ENCODE results near the gene AGER. TPM values are rescaled to one million over a fixed set of nuclear protein-coding genes. Genes with fewer than 3 reads are reported as not detected.

Gene AGER
- total and polyA plus RNA-seq, 9 of the 15 experiments (the other 6 are each of a cell fraction or from before 2014, with no cell fraction given): 1.2 to 11.5 (median 4.1) TPM

DNA sequence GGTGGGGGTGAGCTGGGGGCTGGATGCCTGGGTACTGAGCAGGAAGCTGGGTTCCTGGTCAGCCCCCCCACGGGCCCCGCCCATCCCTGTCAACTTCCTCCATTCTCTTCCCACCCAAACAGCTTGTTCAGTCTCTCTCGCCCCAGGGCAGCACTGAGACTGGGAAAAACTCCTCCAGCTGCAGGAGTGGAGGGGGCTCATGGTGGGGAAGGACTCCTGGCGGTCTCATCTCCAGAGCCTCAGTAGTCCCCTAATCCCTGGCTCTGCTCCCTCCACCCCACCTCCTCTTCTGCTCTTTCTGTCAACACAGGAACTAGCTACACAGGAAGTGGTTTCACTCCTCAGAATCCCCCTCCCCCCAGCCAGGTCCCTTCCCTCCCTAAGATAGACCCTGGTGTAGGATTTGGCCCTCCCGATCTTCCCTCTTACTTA lies 8.6 kb upstream of the AGER start, which contains the start of gene GPSM3 (continued):
- TF ChIP-seq, protein P1, sequence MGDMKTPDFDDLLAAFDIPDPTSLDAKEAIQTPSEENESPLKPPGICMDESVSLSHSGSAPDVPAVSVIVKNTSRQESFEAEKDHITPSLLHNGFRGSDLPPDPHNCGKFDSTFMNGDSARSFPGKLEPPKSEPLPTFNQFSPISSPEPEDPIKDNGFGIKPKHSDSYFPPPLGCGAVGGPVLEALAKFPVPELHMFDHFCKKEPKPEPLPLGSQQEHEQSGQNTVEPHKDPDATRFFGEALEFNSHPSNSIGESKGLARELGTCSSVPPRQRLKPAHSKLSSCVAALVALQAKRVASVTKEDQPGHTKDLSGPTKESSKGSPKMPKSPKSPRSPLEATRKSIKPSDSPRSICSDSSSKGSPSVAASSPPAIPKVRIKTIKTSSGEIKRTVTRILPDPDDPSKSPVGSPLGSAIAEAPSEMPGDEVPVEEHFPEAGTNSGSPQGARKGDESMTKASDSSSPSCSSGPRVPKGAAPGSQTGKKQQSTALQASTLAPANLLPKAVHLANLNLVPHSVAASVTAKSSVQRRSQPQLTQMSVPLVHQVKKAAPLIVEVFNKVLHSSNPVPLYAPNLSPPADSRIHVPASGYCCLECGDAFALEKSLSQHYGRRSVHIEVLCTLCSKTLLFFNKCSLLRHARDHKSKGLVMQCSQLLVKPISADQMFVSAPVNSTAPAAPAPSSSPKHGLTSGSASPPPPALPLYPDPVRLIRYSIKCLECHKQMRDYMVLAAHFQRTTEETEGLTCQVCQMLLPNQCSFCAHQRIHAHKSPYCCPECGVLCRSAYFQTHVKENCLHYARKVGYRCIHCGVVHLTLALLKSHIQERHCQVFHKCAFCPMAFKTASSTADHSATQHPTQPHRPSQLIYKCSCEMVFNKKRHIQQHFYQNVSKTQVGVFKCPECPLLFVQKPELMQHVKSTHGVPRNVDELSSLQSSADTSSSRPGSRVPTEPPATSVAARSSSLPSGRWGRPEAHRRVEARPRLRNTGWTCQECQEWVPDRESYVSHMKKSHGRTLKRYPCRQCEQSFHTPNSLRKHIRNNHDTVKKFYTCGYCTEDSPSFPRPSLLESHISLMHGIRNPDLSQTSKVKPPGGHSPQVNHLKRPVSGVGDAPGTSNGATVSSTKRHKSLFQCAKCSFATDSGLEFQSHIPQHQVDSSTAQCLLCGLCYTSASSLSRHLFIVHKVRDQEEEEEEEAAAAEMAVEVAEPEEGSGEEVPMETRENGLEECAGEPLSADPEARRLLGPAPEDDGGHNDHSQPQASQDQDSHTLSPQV (IDR thresholded peaks at IDR 0.05): peak; percentile 77
- TF ChIP-seq, protein P2, sequence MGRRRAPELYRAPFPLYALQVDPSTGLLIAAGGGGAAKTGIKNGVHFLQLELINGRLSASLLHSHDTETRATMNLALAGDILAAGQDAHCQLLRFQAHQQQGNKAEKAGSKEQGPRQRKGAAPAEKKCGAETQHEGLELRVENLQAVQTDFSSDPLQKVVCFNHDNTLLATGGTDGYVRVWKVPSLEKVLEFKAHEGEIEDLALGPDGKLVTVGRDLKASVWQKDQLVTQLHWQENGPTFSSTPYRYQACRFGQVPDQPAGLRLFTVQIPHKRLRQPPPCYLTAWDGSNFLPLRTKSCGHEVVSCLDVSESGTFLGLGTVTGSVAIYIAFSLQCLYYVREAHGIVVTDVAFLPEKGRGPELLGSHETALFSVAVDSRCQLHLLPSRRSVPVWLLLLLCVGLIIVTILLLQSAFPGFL (CRISPR knock-in tag; IDR thresholded peaks at IDR 0.05): no peak
- TF ChIP-seq C11orf30 (IDR thresholded peaks at IDR 0.05; ENCODE audit: low read depth) (peak; percentile 47), HDAC2 (IDR thresholded peaks at IDR 0.05) (peak; percentile 56; the same call in 1 of the 2 replicates), ETV5 (CRISPR knock-in tag; IDR thresholded peaks at IDR 0.05; ENCODE audit: low read depth) (peak; percentile 95), FOXK2 (conservative IDR thresholded peaks at IDR 0.05 in 1 of 2, IDR thresholded peaks at IDR 0.05 in 1 of 2; ENCODE audit: low read depth in 2 of 2) (peak; percentile 89 to 96), SMARCE1 (IDR thresholded peaks at IDR 0.05) (peak; percentile 55), LCOR (CRISPR knock-in tag; IDR thresholded peaks at IDR 0.05) (peak; percentile 15; the same call in 1 of the 2 replicates), HCFC1 (IDR thresholded peaks at IDR 0.05; ENCODE audit: low read depth, low read length) (peak; percentile 34; the same call in 1 of the 2 replicates), ZKSCAN3 (CRISPR knock-in tag; IDR thresholded peaks at IDR 0.05) (no peak)
- TF ChIP-seq, protein P3, sequence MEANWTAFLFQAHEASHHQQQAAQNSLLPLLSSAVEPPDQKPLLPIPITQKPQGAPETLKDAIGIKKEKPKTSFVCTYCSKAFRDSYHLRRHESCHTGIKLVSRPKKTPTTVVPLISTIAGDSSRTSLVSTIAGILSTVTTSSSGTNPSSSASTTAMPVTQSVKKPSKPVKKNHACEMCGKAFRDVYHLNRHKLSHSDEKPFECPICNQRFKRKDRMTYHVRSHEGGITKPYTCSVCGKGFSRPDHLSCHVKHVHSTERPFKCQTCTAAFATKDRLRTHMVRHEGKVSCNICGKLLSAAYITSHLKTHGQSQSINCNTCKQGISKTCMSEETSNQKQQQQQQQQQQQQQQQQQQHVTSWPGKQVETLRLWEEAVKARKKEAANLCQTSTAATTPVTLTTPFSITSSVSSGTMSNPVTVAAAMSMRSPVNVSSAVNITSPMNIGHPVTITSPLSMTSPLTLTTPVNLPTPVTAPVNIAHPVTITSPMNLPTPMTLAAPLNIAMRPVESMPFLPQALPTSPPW (CRISPR knock-in tag; IDR thresholded peaks at IDR 0.05): peak; percentile 92
- TF ChIP-seq, protein P4, sequence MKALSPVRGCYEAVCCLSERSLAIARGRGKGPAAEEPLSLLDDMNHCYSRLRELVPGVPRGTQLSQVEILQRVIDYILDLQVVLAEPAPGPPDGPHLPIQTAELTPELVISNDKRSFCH (CRISPR knock-in tag; IDR thresholded peaks at IDR 0.05): no peak
- TF ChIP-seq, protein P4 (tag; IDR thresholded peaks at IDR 0.05): no peak
- TF ChIP-seq, protein P5, sequence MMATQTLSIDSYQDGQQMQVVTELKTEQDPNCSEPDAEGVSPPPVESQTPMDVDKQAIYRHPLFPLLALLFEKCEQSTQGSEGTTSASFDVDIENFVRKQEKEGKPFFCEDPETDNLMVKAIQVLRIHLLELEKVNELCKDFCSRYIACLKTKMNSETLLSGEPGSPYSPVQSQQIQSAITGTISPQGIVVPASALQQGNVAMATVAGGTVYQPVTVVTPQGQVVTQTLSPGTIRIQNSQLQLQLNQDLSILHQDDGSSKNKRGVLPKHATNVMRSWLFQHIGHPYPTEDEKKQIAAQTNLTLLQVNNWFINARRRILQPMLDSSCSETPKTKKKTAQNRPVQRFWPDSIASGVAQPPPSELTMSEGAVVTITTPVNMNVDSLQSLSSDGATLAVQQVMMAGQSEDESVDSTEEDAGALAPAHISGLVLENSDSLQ (IDR thresholded peaks at IDR 0.05): peak; percentile 38; the same call in 1 of the 2 replicates
- TF ChIP-seq, protein P6, sequence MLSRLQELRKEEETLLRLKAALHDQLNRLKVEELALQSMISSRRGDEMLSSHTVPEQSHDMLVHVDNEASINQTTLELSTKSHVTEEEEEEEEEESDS (CRISPR knock-in tag; IDR thresholded peaks at IDR 0.05): no peak
- TF ChIP-seq, protein P7, sequence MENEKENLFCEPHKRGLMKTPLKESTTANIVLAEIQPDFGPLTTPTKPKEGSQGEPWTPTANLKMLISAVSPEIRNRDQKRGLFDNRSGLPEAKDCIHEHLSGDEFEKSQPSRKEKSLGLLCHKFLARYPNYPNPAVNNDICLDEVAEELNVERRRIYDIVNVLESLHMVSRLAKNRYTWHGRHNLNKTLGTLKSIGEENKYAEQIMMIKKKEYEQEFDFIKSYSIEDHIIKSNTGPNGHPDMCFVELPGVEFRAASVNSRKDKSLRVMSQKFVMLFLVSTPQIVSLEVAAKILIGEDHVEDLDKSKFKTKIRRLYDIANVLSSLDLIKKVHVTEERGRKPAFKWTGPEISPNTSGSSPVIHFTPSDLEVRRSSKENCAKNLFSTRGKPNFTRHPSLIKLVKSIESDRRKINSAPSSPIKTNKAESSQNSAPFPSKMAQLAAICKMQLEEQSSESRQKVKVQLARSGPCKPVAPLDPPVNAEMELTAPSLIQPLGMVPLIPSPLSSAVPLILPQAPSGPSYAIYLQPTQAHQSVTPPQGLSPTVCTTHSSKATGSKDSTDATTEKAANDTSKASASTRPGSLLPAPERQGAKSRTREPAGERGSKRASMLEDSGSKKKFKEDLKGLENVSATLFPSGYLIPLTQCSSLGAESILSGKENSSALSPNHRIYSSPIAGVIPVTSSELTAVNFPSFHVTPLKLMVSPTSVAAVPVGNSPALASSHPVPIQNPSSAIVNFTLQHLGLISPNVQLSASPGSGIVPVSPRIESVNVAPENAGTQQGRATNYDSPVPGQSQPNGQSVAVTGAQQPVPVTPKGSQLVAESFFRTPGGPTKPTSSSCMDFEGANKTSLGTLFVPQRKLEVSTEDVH (IDR thresholded peaks at IDR 0.05; ENCODE audit: low read depth, partially characterized antibody): peak; percentile 69
